Measurements from ENCODE around the gene PDSS1. TPM values are rescaled to one million over a fixed set of nuclear protein-coding genes. Genes with fewer than 3 reads are reported as not detected.
A peak's percentile ranks its signal among the peaks of the same experiment; 100 is the strongest.

Gene PDSS1
- total and polyA plus RNA-seq, 9 of the 15 experiments (the other 6 are each of a cell fraction or from before 2014, with no cell fraction given), result 11.0 to 59.5 (median 45.3) TPM

- H3K27me3 ChIP-seq (ENCODE audit: control insufficient read depth in 2 of 2, insufficient read depth in 2 of 2, low read length in 2 of 2), result no peaks in the 10 kb centered on the region
- DNase-seq (ENCODE audit: extremely low read depth in 1 of 4, low spot score in 3 of 4) (no peak), ATAC-seq (no peak), FAIRE-seq (no peak)
- POLR2A ChIA-PET, result interaction anchor here (0.5 kb wide), 1 partner anchor 559 kb away, joined by 3 read pairs; no protein-coding TSS in a partner anchor
- no peak overlapping the region for H3K4me2 ChIP-seq (ENCODE audit: insufficient read depth, low read length)
- no TSS peak for BruUV-seq (replicated peaks)
- H3K4me1 ChIP-seq (replicated peaks in 1 of 2; ENCODE audit: control insufficient read depth in 2 of 2, insufficient read depth in 2 of 2, low read length in 2 of 2), result no peaks in the 10 kb centered on the region; a peak in 1 of 5 replicates
- H3K9ac ChIP-seq (ENCODE audit: insufficient read depth in 1 of 2, low read depth in 2 of 2, low read length in 2 of 2), result no peak overlapping the region
- intact Hi-C loops (cut with micrococcal nuclease) (no loop called here), in situ Hi-C loops (cut with MboI) (no loop called here)
- H3K9me1 ChIP-seq (ENCODE audit: control insufficient read depth, insufficient read depth, low read length), result no peaks in the 10 kb centered on the region
- H3K9me3 ChIP-seq (replicated peaks; ENCODE audit: control insufficient read depth, insufficient read depth, low read depth, low read length), result no peaks in the 10 kb centered on the region
- no peaks in the 10 kb centered on the region for H3K79me2 ChIP-seq (ENCODE audit: control insufficient read depth, insufficient read depth, low read length)
- TF ChIP-seq ZC3H11A (IDR thresholded peaks at IDR 0.05; ENCODE audit: low read depth, low read length) (no peak), ZNF444 (CRISPR knock-in tag; IDR thresholded peaks at IDR 0.05) (no peak), CREB3 (tag; conservative IDR thresholded peaks at IDR 0.05; ENCODE audit: low read depth) (no peak), MTA2 (IDR thresholded peaks at IDR 0.05; ENCODE audit: low read depth) (no peak), DDX20 (tag; IDR thresholded peaks at IDR 0.05; ENCODE audit: low read depth) (no peak), ZNF778 (CRISPR knock-in tag; IDR thresholded peaks at IDR 0.05) (no peak), ZNF354B (CRISPR knock-in tag; IDR thresholded peaks at IDR 0.05) (no peak), EP400 (IDR thresholded peaks at IDR 0.05) (no peak), ZBTB7A (IDR thresholded peaks at IDR 0.05; ENCODE audit: borderline replicate concordance, control insufficient read depth, low read depth, low read length) (no peak), GTF2B (IDR thresholded peaks at IDR 0.05; ENCODE audit: extremely low read depth, insufficient read length) (no peak), ATF2 (CRISPR knock-in tag; IDR thresholded peaks at IDR 0.05) (no peak), HNRNPLL (IDR thresholded peaks at IDR 0.05; ENCODE audit: low read depth, low read length, poor library complexity, severe bottlenecking) (no peak), EGR1 (conservative IDR thresholded peaks at IDR 0.05) (no peak), TAF15 (IDR thresholded peaks at IDR 0.05; ENCODE audit: low read depth, low read length) (no peak), CBFB (CRISPR knock-in tag; IDR thresholded peaks at IDR 0.05) (no peak), ERF (CRISPR knock-in tag; IDR thresholded peaks at IDR 0.05) (no peak), SAP30 (IDR thresholded peaks at IDR 0.05; ENCODE audit: borderline replicate concordance, insufficient read depth, low read depth, low read length, poor library complexity, severe bottlenecking) (no peak)
- no peaks in the 10 kb centered on the region for H4K20me1 ChIP-seq (replicated peaks; ENCODE audit: control insufficient read depth, insufficient read depth, low read length)
- no peak overlapping the region for H3K27ac ChIP-seq (ENCODE audit: extremely low read depth, low read depth, low read length)
- WGBS (ENCODE audit: insufficient coverage, low coverage, missing lambda C conversion rate), result 44% methylated on average over 6 of the region's 6 CpGs
- CTCF ChIA-PET (ENCODE audit: low intra/inter-chr PET ratio), result no interaction called here
- no peaks in the 10 kb centered on the region for H3K36me3 ChIP-seq (ENCODE audit: control insufficient read depth, insufficient read depth, low read length)
- peak overlapping the region; percentile 6; the same call in 1 of the 2 replicates for H2AFZ ChIP-seq (ENCODE audit: low read depth, low read length)
- no peak overlapping the region for H3K4me3 ChIP-seq
Measured at GRCh38 chr10:26682931-26683330, 14.6 kb upstream of the PDSS1 start.

All from K562 (cell line).